MV-4-11 (cell line): ENCODE measurements around the gene MS4A4E.
A peak's percentile ranks its signal among the peaks of the same experiment; 100 is the strongest.
"Not testable (repeated sequence)": the region's sequence is repeated elsewhere in the genome, so short reads cannot be mapped to it uniquely, and the experiment has no call there.

Source experiments
- DNase-seq: peaks from one replicate; lab custom pipeline; 2025; lab: John Stamatoyannopoulos, UW

Gene MS4A4E

DNA sequence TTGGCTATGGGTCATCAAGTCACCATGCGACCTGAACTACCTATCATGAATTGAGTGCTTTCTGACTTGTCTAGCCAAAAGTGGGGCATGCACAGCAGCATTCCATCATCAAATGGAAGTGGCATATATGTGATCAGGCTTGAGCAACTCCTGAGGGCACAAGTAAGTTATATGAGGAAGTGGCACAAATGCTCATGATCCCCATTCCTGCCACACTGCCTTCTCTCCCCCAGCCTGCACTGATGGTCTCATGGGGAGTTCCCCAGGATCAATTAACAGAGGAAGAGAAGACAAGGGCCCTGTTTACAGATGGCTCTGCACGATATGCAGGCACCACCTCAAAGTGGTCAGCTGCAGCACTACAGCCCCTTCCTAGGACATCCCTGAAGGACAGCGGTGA lies 21.8 kb downstream of the MS4A4E start:
- DNase-seq: peak; percentile 73

- DNase-seq: no peak
Measured at GRCh38 chr11:60214386-60214785, 28.6 kb downstream of the MS4A4E start.

- peak; percentile 44 for DNase-seq
Measured at GRCh38 chr11:60211206-60211605, 31.7 kb downstream of the MS4A4E start.

DNA sequence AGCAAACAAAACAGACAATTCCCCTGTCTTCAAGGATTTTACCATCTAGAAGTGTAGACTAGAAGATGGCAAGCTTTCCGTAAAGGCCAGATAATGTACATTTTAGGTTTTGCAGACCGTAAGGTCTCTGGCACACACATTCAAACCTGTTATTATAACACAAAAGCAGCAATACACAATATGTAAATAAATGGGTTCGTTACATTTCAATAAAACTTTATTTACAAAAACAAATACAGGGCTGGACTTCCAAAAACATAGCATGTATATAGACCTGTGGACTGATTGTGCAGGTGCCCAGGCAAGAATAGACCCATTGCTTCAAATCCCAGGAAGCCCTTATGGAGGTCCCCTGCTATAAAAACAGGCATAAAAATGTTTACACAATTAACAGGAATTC lies 33.0 kb downstream of the MS4A4E start:
- DNase-seq: no peak

GRCh38 chr11:60208951-60209350 lies 34.0 kb downstream of the MS4A4E start:
- DNase-seq: no peak

DNA sequence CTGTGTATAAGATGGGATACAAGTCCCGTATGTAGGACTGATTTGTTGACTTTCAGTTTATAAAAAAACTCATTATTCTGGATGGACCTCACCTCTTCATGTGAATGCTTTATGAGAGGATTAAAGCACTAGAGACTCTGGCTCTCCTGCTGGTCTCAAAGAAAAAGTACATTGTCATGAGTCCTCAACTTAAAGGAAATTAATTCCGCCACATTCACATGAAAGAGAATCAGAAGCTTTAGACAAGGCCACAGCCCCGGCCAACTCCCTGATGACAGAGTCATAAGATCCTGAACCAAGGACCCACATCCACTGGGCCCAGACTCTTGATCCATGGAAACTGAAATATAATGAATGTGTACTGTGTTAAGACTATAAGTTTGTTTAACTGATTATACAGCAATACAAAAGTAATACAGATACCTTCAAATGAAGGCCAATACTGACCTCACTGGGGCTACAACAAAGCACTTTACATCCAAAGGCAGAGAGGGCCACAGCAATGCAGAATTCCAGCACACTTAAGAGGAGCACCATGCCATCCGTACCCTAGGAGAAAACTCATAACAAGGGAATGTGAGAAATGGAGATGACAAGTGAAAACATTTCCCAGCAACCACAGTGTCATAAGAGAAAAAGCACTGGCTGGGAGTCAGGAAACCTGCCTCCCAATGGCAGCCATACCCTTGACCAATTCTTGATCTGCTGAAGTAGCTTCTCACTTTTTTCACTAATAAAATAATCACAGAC lies 34.6 kb downstream of the MS4A4E start:
- DNase-seq: no peak

DNA sequence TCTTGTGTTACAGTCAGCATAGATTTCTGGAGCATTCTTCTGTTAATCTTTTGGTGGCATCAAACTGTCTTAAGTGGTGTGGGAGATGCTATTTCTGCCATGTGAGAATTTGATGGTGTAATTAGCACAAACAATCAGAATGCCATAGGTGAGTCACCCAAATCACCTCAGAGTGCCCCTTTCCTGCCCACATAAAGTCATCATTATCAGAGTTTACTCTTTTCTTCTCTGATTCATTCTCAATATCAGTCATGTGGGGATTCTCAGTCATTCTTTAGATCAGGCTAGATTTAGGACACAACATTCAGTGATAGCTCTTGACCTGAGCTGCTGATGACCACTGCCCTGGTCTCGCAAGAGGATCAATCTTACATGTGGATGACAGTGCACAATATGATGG lies 36.3 kb downstream of the MS4A4E start:
- no peak for DNase-seq

DNA sequence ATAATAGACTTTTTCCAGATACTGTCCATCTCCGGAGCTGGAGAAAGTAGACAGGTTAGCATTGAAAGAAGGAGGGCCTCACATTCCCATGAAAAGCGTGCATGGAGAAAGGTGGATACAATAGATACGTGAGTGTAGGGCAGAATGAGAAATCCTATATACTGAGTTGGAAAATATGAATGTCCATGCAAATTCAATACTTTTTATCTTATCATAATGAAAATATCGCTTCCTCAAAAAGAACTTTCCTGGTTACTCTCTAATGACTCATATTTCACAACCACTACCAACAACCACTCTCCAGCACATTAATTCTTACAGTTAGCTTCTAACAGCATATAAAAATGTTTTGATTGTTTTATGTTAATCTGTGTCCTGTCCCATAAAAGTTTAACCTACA lies 38.0 kb downstream of the MS4A4E start:
- peak; percentile 84 for DNase-seq

- DNase-seq: not testable (repeated sequence)
Measured at GRCh38 chr11:60201334-60201733, 41.6 kb downstream of the MS4A4E start.

DNA sequence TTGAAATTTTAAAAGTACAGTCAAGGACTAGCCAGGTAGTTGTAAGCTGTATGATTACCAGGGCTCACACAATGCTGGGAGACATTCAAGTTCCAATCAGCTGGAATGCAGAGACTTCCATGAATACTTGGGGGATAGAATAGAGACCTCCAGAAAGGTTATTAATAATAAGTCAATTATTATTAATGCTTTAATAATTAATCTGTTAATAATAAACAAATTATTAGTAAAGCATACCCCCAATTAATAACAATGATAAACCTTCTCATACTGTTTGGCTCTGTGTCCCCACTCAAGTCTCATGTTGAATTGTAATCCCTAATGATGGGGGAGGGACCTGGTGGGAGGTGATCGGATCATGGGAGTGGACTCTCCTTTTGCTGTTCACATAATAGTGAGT lies 45.5 kb downstream of the MS4A4E start:
- DNase-seq: no peak

- peak; percentile 53 for DNase-seq
Measured at GRCh38 chr11:60195923-60196368, 47.0 kb downstream of the MS4A4E start.

- DNase-seq: peak; percentile 56
Measured at GRCh38 chr11:60194511-60194910, 48.4 kb downstream of the MS4A4E start.

GRCh38 chr11:60193687-60194433 lies 49.1 kb downstream of the MS4A4E start:
- DNase-seq: peak; percentile 99

GRCh38 chr11:60192564-60192963 lies 50.4 kb downstream of the MS4A4E start:
- peak; percentile 78 for DNase-seq

- peak; percentile 93 for DNase-seq
Measured at GRCh38 chr11:60188481-60188880, 54.5 kb downstream of the MS4A4E start.

DNA sequence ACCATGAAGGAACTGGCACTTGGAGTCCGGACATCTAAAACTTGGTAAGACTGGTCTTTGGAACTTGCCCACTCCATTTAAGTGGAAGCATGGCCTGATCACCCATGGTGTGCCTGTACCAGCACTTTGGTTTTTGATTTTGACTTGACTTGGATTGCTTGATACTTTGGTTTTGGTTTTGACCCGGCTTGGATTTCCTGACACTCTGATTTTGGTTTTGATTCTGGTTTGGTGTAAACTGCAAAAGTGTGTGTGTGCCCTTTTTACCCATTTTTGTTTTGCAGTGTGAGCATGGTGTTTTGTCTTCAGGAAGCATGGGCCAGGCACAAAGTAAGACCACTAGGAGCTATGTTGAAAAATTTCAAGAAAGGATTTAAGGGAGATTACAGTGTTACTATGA lies 56.8 kb downstream of the MS4A4E start:
- peak; percentile 46 for DNase-seq

DNA sequence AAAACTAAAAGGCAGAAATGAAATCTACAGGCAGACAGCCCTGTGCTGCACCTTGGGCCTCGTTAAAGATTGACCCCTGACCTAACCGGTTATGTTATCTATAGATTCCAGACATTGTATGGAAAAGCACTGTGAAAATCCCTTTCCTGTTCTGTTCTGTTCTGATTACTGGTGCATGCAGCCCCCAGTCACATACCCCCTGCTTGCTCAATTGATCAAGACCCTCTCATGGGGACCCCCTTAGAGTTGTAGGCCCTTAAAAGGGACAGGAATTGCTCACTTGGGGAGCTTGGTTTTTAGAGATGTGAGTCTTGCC lies 57.5 kb downstream of the MS4A4E start:
- DNase-seq: not testable (repeated sequence)

DNA sequence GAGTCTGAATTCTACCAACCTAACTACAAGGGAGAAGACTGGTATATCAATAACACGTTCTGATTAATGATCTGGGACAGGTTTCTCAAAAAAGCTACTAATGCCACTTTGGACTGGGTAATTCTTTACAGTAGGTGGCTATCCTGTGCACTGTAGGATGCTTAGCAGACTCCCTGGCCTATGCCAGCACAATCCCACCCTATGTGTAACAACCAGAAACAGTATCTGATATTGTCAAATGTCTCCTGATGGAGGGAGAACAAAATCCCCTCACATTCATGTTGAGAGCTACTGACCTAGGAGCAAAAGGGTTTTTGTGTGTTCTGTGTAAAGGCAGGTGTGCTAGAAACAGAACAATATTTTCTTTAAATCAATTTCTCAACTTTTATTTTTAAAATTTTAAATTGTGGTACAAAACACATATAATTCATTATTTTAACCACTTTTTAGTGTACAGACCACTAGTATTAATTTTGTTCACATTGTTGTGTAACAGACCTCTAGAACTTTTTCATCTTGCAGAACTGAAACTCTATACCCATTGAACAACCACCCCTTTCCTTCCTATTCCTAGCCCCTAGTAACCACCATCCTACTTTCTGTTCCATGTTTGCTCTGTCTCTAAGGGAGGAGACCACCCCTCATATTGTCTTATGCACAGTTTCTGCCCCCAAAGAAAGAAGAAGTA lies 58.0 kb downstream of the MS4A4E start:
- peak; percentile 100 for DNase-seq

DNA sequence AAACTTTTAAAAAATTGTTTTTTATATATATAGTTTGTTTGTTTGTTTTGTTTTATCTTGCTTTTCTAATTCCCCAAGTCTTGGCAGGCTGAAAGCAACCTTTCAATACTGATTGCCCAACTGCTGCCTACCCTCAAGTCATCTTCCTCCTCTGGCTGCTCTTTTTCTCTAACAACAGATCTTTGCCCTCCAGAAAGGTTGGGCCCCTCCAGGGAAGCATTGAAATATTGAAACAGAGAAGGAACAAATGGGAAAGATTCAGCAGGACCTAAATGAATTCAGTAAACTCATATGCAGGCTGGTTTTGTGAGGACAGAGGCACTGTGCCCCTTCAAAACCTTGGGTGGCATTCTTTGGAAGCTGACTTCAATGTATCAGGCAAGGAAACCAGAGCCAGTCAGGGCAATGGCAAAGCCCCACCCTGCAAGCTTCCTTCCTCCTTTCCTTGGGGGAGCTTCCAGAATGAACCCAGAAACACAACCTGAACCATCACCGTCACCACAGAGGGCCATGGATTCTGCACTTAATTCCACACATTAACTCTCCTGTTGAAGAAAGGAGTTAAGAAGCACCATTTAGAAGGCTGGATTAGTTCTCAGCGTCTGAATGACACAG lies 59.2 kb downstream of the MS4A4E start:
- peak; percentile 81 for DNase-seq

DNA sequence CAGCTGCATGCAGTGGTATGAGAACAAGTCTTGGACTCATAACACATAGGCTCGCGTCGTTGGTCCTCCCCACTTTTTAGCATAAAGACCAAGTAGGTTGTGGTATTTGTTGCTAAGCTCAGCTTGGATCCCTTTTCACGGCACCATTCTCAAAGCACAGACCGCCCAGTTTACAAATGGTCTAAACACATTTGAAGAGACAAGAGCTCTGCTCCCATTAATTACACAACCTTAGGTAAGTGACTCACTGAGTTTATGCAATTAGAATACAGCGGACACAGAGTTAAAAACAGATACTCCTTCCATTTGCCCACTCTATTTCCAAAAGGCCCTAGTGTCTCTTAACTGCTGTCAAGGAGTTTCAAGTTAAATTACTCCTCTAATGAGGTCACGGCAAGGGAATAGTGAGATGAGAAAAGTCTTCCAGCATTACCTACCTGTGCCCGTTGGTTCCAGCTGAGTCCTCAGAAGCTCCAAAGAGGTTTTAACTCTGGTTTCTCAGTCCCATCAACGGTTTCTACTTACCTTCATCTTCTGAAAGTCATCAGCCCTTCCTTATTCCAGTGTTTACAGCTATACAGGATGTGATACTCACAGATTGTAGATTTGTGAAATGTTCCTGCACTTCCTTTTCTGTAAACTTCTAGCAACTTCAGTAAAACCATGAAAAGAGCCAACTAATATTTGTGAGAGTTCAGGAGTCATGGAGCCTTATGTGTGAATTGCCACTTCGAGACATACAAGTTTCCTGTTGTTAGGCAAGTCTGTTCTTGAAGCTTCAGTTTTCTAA lies 60.2 kb downstream of the MS4A4E start, which contains the start of gene MS4A6A:
Gene MS4A6A (minus strand): TSS at position 543 of the 790 bp plus-strand sequence. CDS start 1,356 bp downstream, outside the sequence.
- DNase-seq: peak; percentile 89

DNA sequence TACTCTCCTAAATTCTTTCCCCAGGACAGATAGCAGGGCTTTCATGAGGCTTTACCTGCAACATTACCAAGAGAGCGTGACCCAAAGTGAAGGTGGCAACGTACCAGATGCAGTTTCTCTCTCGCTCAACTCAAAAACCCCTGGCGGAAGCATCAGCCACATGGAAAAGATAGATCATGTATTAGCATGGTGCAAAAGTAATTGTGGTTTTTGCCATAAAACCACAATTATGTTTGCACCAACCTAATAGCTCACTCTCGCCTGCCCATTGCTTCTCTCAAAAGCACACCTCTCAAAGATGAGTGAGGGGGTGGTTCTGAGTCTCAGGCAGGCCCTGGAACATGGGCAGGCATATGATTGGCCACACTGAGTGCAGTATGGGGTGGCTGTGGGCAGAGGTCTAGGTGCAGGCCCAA lies 67.1 kb downstream of the MS4A4E start:
- DNase-seq: no peak

DNA sequence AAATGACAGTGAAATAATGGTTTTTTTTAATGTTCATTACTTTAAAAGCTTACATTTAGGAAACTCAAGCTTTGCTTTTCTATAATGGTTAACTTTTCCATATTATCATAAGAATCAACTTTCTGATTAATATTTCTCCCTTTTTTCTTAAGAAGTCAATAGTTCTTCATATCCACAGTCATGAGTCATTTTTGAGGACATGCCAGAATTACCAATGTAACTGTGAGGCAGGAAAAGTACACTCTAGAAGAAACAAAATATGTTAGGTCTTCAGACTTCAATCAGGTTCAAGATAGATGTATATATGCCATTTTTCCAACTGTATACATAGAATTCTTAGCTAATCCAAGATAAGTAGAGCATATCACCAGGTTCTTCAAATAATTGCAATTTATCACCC lies 70.9 kb downstream of the MS4A4E start:
- DNase-seq: no peak
